Body of pancreas (tissue), 4 donors: Measurements from ENCODE around the gene RNF181. TPM values are rescaled to one million over a fixed set of nuclear protein-coding genes. Genes with fewer than 3 reads are reported as not detected.
"Not testable (repeated sequence)": the region's sequence is repeated elsewhere in the genome, so short reads cannot be mapped to it uniquely, and the experiment has no call there.

ENCODE experiments used
- ATAC-seq: fragments of 150-250 bp; one replicate; pipeline ENCODE4 v1.9.1; 2016
- DNase-seq, 4 donors: peaks; one replicate each; pipeline ENCODE4 v3.0.0-alpha.2; 2019
- H3K27ac ChIP-seq, 4 donors: fragments of 200-600 bp; sonication (generic); 1 replicate in 3 of 4; 2 replicates in 1 of 4; pipeline versions ENCODE4 v1.5.1 to v1.6.1; 2016 to 2019; ENCODE audit warnings: mild to moderate bottlenecking in 1 of 4, mixed read lengths in 1 of 4, moderate library complexity in 1 of 4
- H3K27me3 ChIP-seq, 2 donors: fragments of 200-600 bp; sonication (generic); one replicate each; pipeline ENCODE4 v1.6.0; 2016; ENCODE audit warnings: mild to moderate bottlenecking in 1 of 2
- H3K36me3 ChIP-seq, 2 donors: fragments of 200-600 bp; sonication (generic); replicated peaks in 1 of 2; 2 replicates each; pipeline ENCODE4 v1.5.1; 2016; ENCODE audit warnings: low read depth in 2 of 2; ENCODE audit not compliant: insufficient read depth in 1 of 2
- H3K4me1 ChIP-seq: fragments of 200-600 bp; sonication (generic); one replicate; pipeline ENCODE4 v1.6.0; 2016
- H3K4me3 ChIP-seq, 2 donors: fragments of 200-600 bp; sonication (generic); 1 replicate in 1 of 2; 2 replicates in 1 of 2; pipeline ENCODE4 v1.5.1; 2016 to 2019
- H3K9me3 ChIP-seq, 3 donors: fragments of 200-600 bp; sonication (generic); 1 replicate in 2 of 3; 2 replicates in 1 of 3; pipeline ENCODE4 v1.5.1; 2016
- CTCF ChIP-seq, 7 experiments: fragments of 450-650 bp in 4 of 7; fragments of 200-600 bp in 3 of 7; sonication (generic) in 3 of 7; IDR thresholded peaks; one replicate each; pipeline ENCODE4 v1.5.1; 2016 to 2019; ENCODE audit warnings: antibody characterized with exemption in 7 of 7
- POLR2A ChIP-seq, 3 donors: fragments of 450-650 bp; IDR thresholded peaks; one replicate each; pipeline ENCODE4 v1.6.1; 2016; ENCODE audit warnings: antibody characterized with exemption in 3 of 3, mild to moderate bottlenecking in 2 of 3
- WGBS, 2 donors: methylation state at CpG; one replicate each; pipeline ENCODE4 v1.1.5; 2017; 5-methylcytosine and 5-hydroxymethylcytosine counted together
- intact Hi-C: fragments of 100-400 bp; cut with DNase I; formaldehyde crosslinking; loops from one replicate; pipeline ENCODE4 v1.15.1; 2023
- total RNA-seq, 2 donors: library from RNA; depleted of rRNA; stranded (reverse); fragments of >200 nt; gene quantifications; one replicate each; pipeline ENCODE4 v1.1.0, GENCODE V29; 2016

Gene RNF181
- total RNA-seq, 2 donors from 2014 or later, result 54.4 to 89.5 TPM

- peaks cover 65% of the 10 kb centered on the region for H3K4me1 ChIP-seq
- 72 to 86% methylated on average over 12 of the region's 12 CpGs for WGBS, 2 donors
- intact Hi-C loops, result no loop called here
Measured at GRCh38 chr2:85591563-85591962, 4.0 kb upstream of the RNF181 start.

GRCh38 chr2:85592299-85592698, 3.2 kb upstream of the RNF181 start:
- H3K4me3 ChIP-seq, H3K27me3 ChIP-seq, intact Hi-C loops, DNase-seq, H3K9me3 ChIP-seq, ATAC-seq, H3K36me3 ChIP-seq: not testable (repeated sequence)
- peaks cover 72% of the 10 kb centered on the region for H3K4me1 ChIP-seq
- H3K27ac ChIP-seq, result peak overlapping the region in 2 of 4 donors; percentile 75 to 79
- 90 to 94% methylated on average over 9 of the region's 9 CpGs for WGBS, 2 donors

More at GRCh38 chr2:85591563-85591962, 4.0 kb upstream of the RNF181 start:
- Histone ChIP-seq H3K27me3 (no peaks in the 10 kb centered on the region), H3K4me3 (no peak overlapping the region), H3K27ac (peak overlapping the region in 3 of 4 donors; percentile 41 to 79 (median 75)), H3K36me3 (no peaks in the 10 kb centered on the region), H3K9me3 (no peaks in the 10 kb centered on the region)
- DNase-seq, result peak in 1 of 4 donors; percentile 50
- ATAC-seq, result no peak
- no peak for TF ChIP-seq POLR2A (IDR thresholded peaks at IDR 0.05)
- TF ChIP-seq CTCF (IDR thresholded peaks at IDR 0.05), result no peak

- no peaks in the 10 kb centered on the region for H3K27me3 ChIP-seq
- no peaks in the 10 kb centered on the region for H3K36me3 ChIP-seq
- DNase-seq, result peak; percentile 79 to 90 (median 86)
- TF ChIP-seq POLR2A (IDR thresholded peaks at IDR 0.05) (no peak), CTCF (IDR thresholded peaks at IDR 0.05) (peak in 1 of 7 experiments; percentile 8)
- ATAC-seq, result peak; percentile 28
- WGBS, 2 donors, result 20 to 21% methylated on average over 1 to 3 of the region's 3 CpGs
- peak overlapping the region; percentile 54 to 79 (median 65) for H3K27ac ChIP-seq
- no peaks in the 10 kb centered on the region for H3K9me3 ChIP-seq
- peaks cover 79% of the 10 kb centered on the region for H3K4me1 ChIP-seq
- intact Hi-C loops, result no loop called here
- H3K4me3 ChIP-seq, result no peak overlapping the region
Measured at GRCh38 chr2:85593023-85593422, 2.5 kb upstream of the RNF181 start.

GRCh38 chr2:85594715-85595300, 737 bp upstream of the RNF181 start:
- DNase-seq (no peak), ATAC-seq (peak; percentile 2)
- TF ChIP-seq POLR2A (IDR thresholded peaks at IDR 0.05), result no peak
- TF ChIP-seq CTCF (IDR thresholded peaks at IDR 0.05), result no peak
- H3K4me1 ChIP-seq, result peaks cover 81% of the 10 kb centered on the region
- peaks cover 0 to 3% of the 10 kb centered on the region in 2 donors for H3K36me3 ChIP-seq
- H3K4me3 ChIP-seq, result peak overlapping the region; percentile 6 to 35
- peak overlapping the region; percentile 62 to 94 (median 82) for H3K27ac ChIP-seq
- intact Hi-C loops, result no loop called here
- H3K9me3 ChIP-seq, result no peaks in the 10 kb centered on the region
- WGBS, 2 donors, result 14 to 21% methylated on average over 11 to 13 of the region's 13 CpGs
- H3K27me3 ChIP-seq, result no peaks in the 10 kb centered on the region

- ATAC-seq (no peak), DNase-seq (no peak)
- Histone ChIP-seq H3K9me3 (no peaks in the 10 kb centered on the region), H3K27ac (peak overlapping the region; percentile 62 to 94 (median 82)), H3K36me3 (peaks cover 0 to 3% of the 10 kb centered on the region in 2 donors), H3K4me3 (peak overlapping the region; percentile 35 to 44), H3K27me3 (no peaks in the 10 kb centered on the region), H3K4me1 (peaks cover 81% of the 10 kb centered on the region)
- TF ChIP-seq CTCF (IDR thresholded peaks at IDR 0.05) (no peak), POLR2A (IDR thresholded peaks at IDR 0.05) (no peak)
- whole genome bisulfite sequencing, 2 donors, result 3 to 5% methylated on average over 10 of the region's 10 CpGs
- intact Hi-C loops, result no loop called here
Measured at GRCh38 chr2:85596026-85596333, 435 bp downstream of the RNF181 start.
